Endothelial cell of umbilical vein (primary cell): ENCODE results near the gene TRIM41. TPM values are rescaled to one million over a fixed set of nuclear protein-coding genes. Genes with fewer than 3 reads are reported as not detected.

ENCODE experiments used
- BruUV-seq: library from RNA; stranded (reverse); fragments of 400-500 nt; replicated peaks from 2 replicates; lab custom pipeline; 2021; lab: Mats Ljungman, UMichigan
- CTCF ChIA-PET: fragments of 300-600, 350-600 bp; sonication (Branson Sonifier 250); formaldehyde crosslinking; loops from one replicate; lab custom pipeline; 2021; ENCODE audit warnings: antibody characterized with exemption, inconsistent platforms; lab: Charles Lee
- POLR2A ChIA-PET: fragments of 300-600, 350-600 bp; sonication (Branson Sonifier 250); formaldehyde crosslinking; loops from one replicate; lab custom pipeline; 2021; ENCODE audit warnings: antibody characterized with exemption, inconsistent platforms; lab: Charles Lee
- DNase-seq: peaks from one replicate; pipeline ENCODE4 v3.0.0-alpha.2; 2011; ENCODE audit warnings: low read depth, low spot score
- FAIRE-seq: peaks from 2 replicates; lab custom pipeline; 2011; peaks lifted over from hg19 to GRCh38; lab: Jason Lieb, UNC
- H2AFZ ChIP-seq: 2 replicates; pipeline ENCODE4 v1.6.0; 2012; ENCODE audit warnings: low read depth, low read length, control low read depth, inconsistent platforms
- H3K27ac ChIP-seq: 2 replicates; pipeline ENCODE4 v1.5.1; 2011; ENCODE audit warnings: low read depth, mild to moderate bottlenecking, control low read depth, low read length, moderate library complexity; ENCODE audit not compliant: insufficient read depth
- H3K27me3 ChIP-seq, 2 experiments: 2 replicates each; pipeline versions ENCODE4 v1.6.0 to v1.6.1; 2011; ENCODE audit warnings: low read length in 2 of 2, mixed read lengths in 1 of 2; ENCODE audit not compliant: control insufficient read depth in 2 of 2, insufficient read depth in 2 of 2
- H3K36me3 ChIP-seq, 2 experiments: 2 replicates in 1 of 2; 3 replicates in 1 of 2; pipeline ENCODE4 v1.5.1; 2011; ENCODE audit warnings: low read length in 2 of 2, mild to moderate bottlenecking in 1 of 2, moderate library complexity in 1 of 2; ENCODE audit not compliant: control insufficient read depth in 2 of 2, insufficient read depth in 2 of 2; ENCODE audit errors: extremely low read depth in 1 of 2
- H3K4me1 ChIP-seq: 3 replicates; pipeline ENCODE4 v1.5.1; 2011; ENCODE audit warnings: mild to moderate bottlenecking, low read length; ENCODE audit not compliant: control insufficient read depth, insufficient read depth; ENCODE audit errors: extremely low read depth
- H3K4me2 ChIP-seq: 2 replicates; pipeline ENCODE4 v1.6.1; 2011; ENCODE audit warnings: low read length, control low read depth, mixed read lengths; ENCODE audit not compliant: insufficient read depth
- H3K4me3 ChIP-seq, 3 experiments: fragments of 200-600 bp in 1 of 3; sonication (generic), shearing (Covaris generic) in 1 of 3; replicated peaks in 1 of 3; 2 replicates each; pipeline ENCODE4 v1.5.1; 2011 to 2016; ENCODE audit warnings: control low read depth in 3 of 3, low read length in 3 of 3, mild to moderate bottlenecking in 2 of 3, inconsistent platforms in 1 of 3, low read depth in 1 of 3, moderate library complexity in 1 of 3; ENCODE audit not compliant: insufficient read depth in 1 of 3
- H3K79me2 ChIP-seq: 2 replicates; pipeline ENCODE4 v1.6.0; 2012; ENCODE audit warnings: low read length, inconsistent platforms; ENCODE audit not compliant: control insufficient read depth, insufficient read depth
- H3K9ac ChIP-seq: replicated peaks from 2 replicates; pipeline ENCODE3; 2011; ENCODE audit warnings: low read length, control low read depth; ENCODE audit not compliant: insufficient read depth; ENCODE audit errors: extremely low read depth
- H3K9me1 ChIP-seq: replicated peaks from 3 replicates; pipeline ENCODE4 v1.6.0; 2011; ENCODE audit warnings: mild to moderate bottlenecking, low read length; ENCODE audit not compliant: control insufficient read depth, insufficient read depth; ENCODE audit errors: extremely low read depth
- H3K9me3 ChIP-seq: replicated peaks from 2 replicates; pipeline ENCODE4 v1.5.1; 2012; ENCODE audit warnings: low read length, inconsistent platforms; ENCODE audit not compliant: control insufficient read depth, insufficient read depth
- H4K20me1 ChIP-seq: replicated peaks from 2 replicates; pipeline ENCODE3; 2011; ENCODE audit warnings: mild to moderate bottlenecking, low read length; ENCODE audit not compliant: control insufficient read depth, insufficient read depth; ENCODE audit errors: extremely low read depth
- EZH2 ChIP-seq: IDR thresholded peaks from 2 replicates; pipeline ENCODE4 v1.6.1; 2012; ENCODE audit warnings: borderline replicate concordance, low read depth, mild to moderate bottlenecking, moderate library complexity, low read length, inconsistent platforms; ENCODE audit not compliant: severe bottlenecking
- FOS ChIP-seq: IDR thresholded peaks from 2 replicates; pipeline ENCODE4 v1.6.1; 2011; ENCODE audit warnings: mild to moderate bottlenecking, low read length, moderate library complexity, borderline replicate concordance; ENCODE audit not compliant: insufficient read depth
- GATA2 ChIP-seq: IDR thresholded peaks from 2 replicates; pipeline ENCODE4 v1.7.0; 2011; ENCODE audit warnings: low read depth, mild to moderate bottlenecking, moderate library complexity, mixed read lengths, low read length; ENCODE audit not compliant: insufficient read length, insufficient read depth
- JUN ChIP-seq: IDR thresholded peaks from 2 replicates; pipeline ENCODE4 v1.6.1; 2011; ENCODE audit warnings: borderline replicate concordance, low read depth; ENCODE audit not compliant: insufficient read length, insufficient read depth
- MYC ChIP-seq: IDR thresholded peaks from one replicate; pipeline ENCODE4 v1.6.1; 2011; ENCODE audit warnings: mild to moderate bottlenecking, low read depth, low read length
- POLR2A ChIP-seq: IDR thresholded peaks from 2 replicates; pipeline ENCODE4 v1.6.1; 2012; ENCODE audit warnings: low read depth, mild to moderate bottlenecking, control low read depth, low read length
- POLR2AphosphoS5 ChIP-seq: IDR thresholded peaks from 2 replicates; pipeline ENCODE4 v1.6.1; 2012; ENCODE audit warnings: low read depth, mild to moderate bottlenecking, control low read depth, low read length, moderate library complexity; ENCODE audit not compliant: insufficient read depth
- dilution Hi-C: fragments of 300-500 bp; cut with MboI; formaldehyde crosslinking; loops from one replicate; pipeline ENCODE4 v1.15.0; 2019; ENCODE audit warnings: low sequenced_read_pairs; ENCODE audit not compliant: extremely low pct_ligation_motif_present
- intact Hi-C: fragments of 100-400 bp; cut with micrococcal nuclease; formaldehyde crosslinking; loops from one replicate; pipeline ENCODE4 v1.10.0; 2022
- polyA plus RNA-seq, 4 experiments: library from polyadenylated mRNA; depleted of rRNA in 3 of 4; stranded (reverse) in 3 of 4; unstranded in 1 of 4; fragments of >200 nt; gene quantifications; 2 replicates each; pipeline versions ENCODE4 v1.2.1 to v1.2.3, GENCODE V29; 2011 to 2012; ENCODE audit warnings: missing spikeins in 1 of 4
- total RNA-seq: library from RNA; stranded (reverse); gene quantifications from 2 replicates; pipeline ENCODE4 v1.2.3, GENCODE V29; 2021
- TF ChIP-seq, protein P1 (sequence below), 2 donors: IDR thresholded peaks; 1 replicate in 1 of 2; 2 replicates in 1 of 2; pipeline ENCODE4 v1.5.1; 2011; ENCODE audit warnings: low read length in 2 of 2, mild to moderate bottlenecking in 2 of 2, moderate library complexity in 2 of 2, control low read depth in 1 of 2, inconsistent platforms in 1 of 2, low read depth in 1 of 2; ENCODE audit not compliant: insufficient read depth in 1 of 2; ENCODE audit errors: extremely low read depth in 1 of 2
- TF ChIP-seq, protein P2 (sequence below): IDR thresholded peaks from 2 replicates; pipeline ENCODE4 v1.6.1; 2011; ENCODE audit not compliant: insufficient read depth, insufficient read length

TRIM41 gene
- total and polyA plus RNA-seq, 2 donors (not counting 3 experiments of a cell fraction or from before 2014, with no cell fraction given) = 11.2 to 19.9 TPM

DNA sequence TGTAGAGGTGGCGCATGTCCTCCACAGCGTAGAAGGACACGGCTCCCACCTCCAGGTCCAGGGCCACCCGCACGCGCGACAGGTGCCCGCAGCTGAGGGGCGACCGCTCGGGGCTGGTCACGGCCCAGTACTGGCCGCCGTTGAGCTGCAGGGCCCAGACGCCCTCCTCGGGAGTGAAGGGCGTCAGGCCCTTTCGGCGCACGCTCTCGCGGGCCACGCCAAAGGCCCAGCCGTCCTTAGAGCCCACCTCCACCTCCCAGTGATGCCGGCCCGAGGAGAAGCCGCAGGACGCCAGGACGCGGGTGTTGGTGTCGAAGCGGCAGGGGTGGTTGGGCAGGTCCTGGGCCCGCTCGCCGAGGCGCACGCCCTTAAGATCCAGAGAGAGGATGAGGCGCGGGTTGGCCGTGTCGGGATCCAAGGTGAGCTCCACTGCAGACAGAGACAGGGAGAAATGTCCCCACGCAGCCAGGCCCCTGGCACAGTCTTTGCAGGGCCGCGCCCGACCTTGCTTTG lies 27.8 kb upstream of the TRIM41 start:
- no peaks in the 10 kb centered on the region for H4K20me1 ChIP-seq
- POLR2A ChIA-PET = no interaction called here
- no peaks in the 10 kb centered on the region for H3K9me3 ChIP-seq
- dilution Hi-C loops (no loop called here), intact Hi-C loops (no loop called here)
- TF ChIP-seq GATA2 (no peak), POLR2AphosphoS5 (no peak), FOS (no peak), MYC (no peak), EZH2 (no peak), POLR2A (no peak), JUN (no peak)
- TF ChIP-seq, protein P1, sequence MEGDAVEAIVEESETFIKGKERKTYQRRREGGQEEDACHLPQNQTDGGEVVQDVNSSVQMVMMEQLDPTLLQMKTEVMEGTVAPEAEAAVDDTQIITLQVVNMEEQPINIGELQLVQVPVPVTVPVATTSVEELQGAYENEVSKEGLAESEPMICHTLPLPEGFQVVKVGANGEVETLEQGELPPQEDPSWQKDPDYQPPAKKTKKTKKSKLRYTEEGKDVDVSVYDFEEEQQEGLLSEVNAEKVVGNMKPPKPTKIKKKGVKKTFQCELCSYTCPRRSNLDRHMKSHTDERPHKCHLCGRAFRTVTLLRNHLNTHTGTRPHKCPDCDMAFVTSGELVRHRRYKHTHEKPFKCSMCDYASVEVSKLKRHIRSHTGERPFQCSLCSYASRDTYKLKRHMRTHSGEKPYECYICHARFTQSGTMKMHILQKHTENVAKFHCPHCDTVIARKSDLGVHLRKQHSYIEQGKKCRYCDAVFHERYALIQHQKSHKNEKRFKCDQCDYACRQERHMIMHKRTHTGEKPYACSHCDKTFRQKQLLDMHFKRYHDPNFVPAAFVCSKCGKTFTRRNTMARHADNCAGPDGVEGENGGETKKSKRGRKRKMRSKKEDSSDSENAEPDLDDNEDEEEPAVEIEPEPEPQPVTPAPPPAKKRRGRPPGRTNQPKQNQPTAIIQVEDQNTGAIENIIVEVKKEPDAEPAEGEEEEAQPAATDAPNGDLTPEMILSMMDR (IDR thresholded peaks at IDR 0.05; ENCODE audit: extremely low read depth in 1 of 2, insufficient read depth in 1 of 2, low read depth in 1 of 2, low read length in 2 of 2) = no peak
- TF ChIP-seq, protein P2, sequence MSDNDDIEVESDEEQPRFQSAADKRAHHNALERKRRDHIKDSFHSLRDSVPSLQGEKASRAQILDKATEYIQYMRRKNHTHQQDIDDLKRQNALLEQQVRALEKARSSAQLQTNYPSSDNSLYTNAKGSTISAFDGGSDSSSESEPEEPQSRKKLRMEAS = no peak
- H3K79me2 ChIP-seq = no peaks in the 10 kb centered on the region
- H3K4me2 ChIP-seq = no peak overlapping the region
- CTCF ChIA-PET = interaction anchor here (10.2 kb wide), 1 partner anchor 10 kb away, joined by 95 read pairs; the partner anchor contains the start of gene TRIM7
- H2AFZ ChIP-seq = no peak overlapping the region
- H3K36me3 ChIP-seq = no peaks in the 10 kb centered on the region
- no TSS peak for BruUV-seq
- H3K9me1 ChIP-seq = no peaks in the 10 kb centered on the region
- no peak overlapping the region for H3K4me3 ChIP-seq
- no peaks in the 10 kb centered on the region for H3K27me3 ChIP-seq
- H3K4me1 ChIP-seq = peaks cover 12% of the 10 kb centered on the region
- H3K9ac ChIP-seq = no peak overlapping the region
- no peak overlapping the region for H3K27ac ChIP-seq
- FAIRE-seq (no peak), DNase-seq (no peak)
